Panc1 (cell line): ENCODE measurements around the gene ANAPC5. TPM values are rescaled to one million over a fixed set of nuclear protein-coding genes. Genes with fewer than 3 reads are reported as not detected.

ENCODE experiments used
- ATAC-seq: fragments of 200-7000 bp; cut with Tn5 transposase; 2 replicates; pipeline ENCODE4 v1.9.1; 2020; ENCODE audit warnings: mild to moderate bottlenecking, moderate library complexity
- BruUV-seq: library from RNA; stranded (reverse); fragments of 400-500 nt; replicated peaks from 2 replicates; lab custom pipeline; 2021; lab: Mats Ljungman, UMichigan
- CTCF ChIA-PET: fragments of 300-600 bp; sonication (Branson Sonifier 250); formaldehyde crosslinking; loops from one replicate; lab custom pipeline; 2022; ENCODE audit warnings: antibody characterized with exemption; lab: Charles Lee
- POLR2A ChIA-PET: fragments of 300-600 bp; sonication (Branson Sonifier 250); formaldehyde crosslinking; loops from one replicate; lab custom pipeline; 2022; ENCODE audit warnings: antibody characterized with exemption; lab: Charles Lee
- DNase-seq: peaks from one replicate; pipeline ENCODE4 v3.0.0-alpha.2; 2010; ENCODE audit warnings: low read depth, low spot score
- H3K27ac ChIP-seq: 2 replicates; pipeline ENCODE4 v1.5.1; 2011; ENCODE audit warnings: mild to moderate bottlenecking, low read length, inconsistent platforms
- H3K27me3 ChIP-seq: fragments of 200-500 bp; sonication (Bioruptor generic); 2 replicates; pipeline ENCODE4 v1.6.0; 2014; ENCODE audit warnings: low read length, inconsistent platforms; ENCODE audit not compliant: control insufficient read depth, insufficient read depth
- H3K36me3 ChIP-seq: fragments of 200-500 bp; sonication (Bioruptor generic); 2 replicates; pipeline ENCODE4 v1.5.1; 2014; ENCODE audit warnings: inconsistent platforms, mild to moderate bottlenecking, low read length, moderate library complexity; ENCODE audit not compliant: control insufficient read depth, insufficient read depth
- H3K4me1 ChIP-seq: 2 replicates; pipeline ENCODE4 v1.5.1; 2011; ENCODE audit warnings: inconsistent platforms, mild to moderate bottlenecking, low read length, moderate library complexity; ENCODE audit not compliant: control insufficient read depth, insufficient read depth
- H3K4me3 ChIP-seq, 2 experiments: 2 replicates each; pipeline ENCODE4 v1.5.1; 2011 to 2012; ENCODE audit warnings: low read depth in 2 of 2, low read length in 2 of 2, mild to moderate bottlenecking in 2 of 2, inconsistent platforms in 1 of 2, moderate library complexity in 1 of 2
- H3K9me3 ChIP-seq: fragments of 200-500 bp; sonication (Bioruptor generic); 2 replicates; pipeline ENCODE4 v1.5.1; 2014; ENCODE audit warnings: low read depth, mild to moderate bottlenecking, inconsistent platforms, low read length, moderate library complexity; ENCODE audit not compliant: control insufficient read depth, insufficient read depth
- CTCF ChIP-seq: fragments of 450-650 bp; IDR thresholded peaks from 2 replicates; pipeline ENCODE4 v1.5.1; 2017; ENCODE audit warnings: mild to moderate bottlenecking
- POLR2AphosphoS5 ChIP-seq: IDR thresholded peaks from 2 replicates; pipeline ENCODE4 v1.6.1; 2012; ENCODE audit warnings: mild to moderate bottlenecking, low read depth, low read length, moderate library complexity
- REST ChIP-seq, 2 experiments: IDR thresholded peaks; 2 replicates each; pipeline ENCODE4 v1.6.1; 2011 to 2012; ENCODE audit warnings: low read depth in 2 of 2, control low read depth in 1 of 2, low read length in 1 of 2, mild to moderate bottlenecking in 1 of 2, moderate library complexity in 1 of 2; ENCODE audit not compliant: insufficient read depth in 1 of 2
- SIN3A ChIP-seq: IDR thresholded peaks from 2 replicates; pipeline ENCODE4 v1.6.1; 2012; ENCODE audit warnings: low read depth, mild to moderate bottlenecking, low read length, moderate library complexity, borderline replicate concordance; ENCODE audit not compliant: insufficient read depth
- TCF7L2 ChIP-seq: IDR thresholded peaks from 2 replicates; pipeline ENCODE4 v1.6.1; 2011; ENCODE audit warnings: mild to moderate bottlenecking, low read depth, low read length, inconsistent platforms
- in situ Hi-C: cut with HindIII; loops from 2 replicates; pipeline ENCODE4 v1.10.0; 2016; ENCODE audit warnings: low sequenced_read_pairs, low pct_unique_long_range_greater_than_20kb
- intact Hi-C: fragments of 100-400 bp; cut with micrococcal nuclease; formaldehyde crosslinking; loops from one replicate; pipeline ENCODE4 v1.10.0; 2022; ENCODE audit not compliant: unreplicated experiment
- total RNA-seq: library from RNA; stranded (reverse); gene quantifications from one replicate; pipeline ENCODE4 v1.2.1, GENCODE V29; 2021; ENCODE audit not compliant: unreplicated experiment

Gene ANAPC5
- total RNA-seq, 1 experiment from 2014 or later, result 101 TPM

GRCh38 chr12:121392325-121392716, 40.1 kb upstream of the ANAPC5 start:
- TF ChIP-seq POLR2AphosphoS5 (no peak), SIN3A (no peak), CTCF (no peak), REST (IDR thresholded peaks at IDR 0.05; ENCODE audit: insufficient read depth in 1 of 2, low read depth in 2 of 2, low read length in 1 of 2) (no peak), TCF7L2 (no peak)
- no peak overlapping the region for H3K27ac ChIP-seq
- in situ Hi-C loops (no loop called here), intact Hi-C loops (no loop called here)
- BruUV-seq, result no TSS peak
- no peaks in the 10 kb centered on the region for H3K4me1 ChIP-seq
- DNase-seq (no peak), ATAC-seq (no peak)
- ChIA-PET CTCF (no interaction called here), POLR2A (interaction anchor here (0.5 to 0.6 kb wide), 2 partner anchors 27 to 1801 kb away, joined by 3 to 4 read pairs; no protein-coding TSS in a partner anchor)
- H3K9me3 ChIP-seq, result no peaks in the 10 kb centered on the region
- H3K27me3 ChIP-seq, result no peaks in the 10 kb centered on the region
- H3K36me3 ChIP-seq, result no peaks in the 10 kb centered on the region
- H3K4me3 ChIP-seq, result no peak overlapping the region

GRCh38 chr12:121391619-121392324, 39.6 kb upstream of the ANAPC5 start:
- POLR2A ChIA-PET, result interaction anchor here (0.5 to 0.6 kb wide), 3 partner anchors 27 to 1802 kb away, joined by 3 to 4 read pairs (median 3); no protein-coding TSS in a partner anchor
- BruUV-seq, result no TSS peak
- Histone ChIP-seq H3K9me3 (no peaks in the 10 kb centered on the region), H3K4me3 (no peak overlapping the region), H3K27ac (no peak overlapping the region), H3K27me3 (no peaks in the 10 kb centered on the region), H3K4me1 (no peaks in the 10 kb centered on the region), H3K36me3 (no peaks in the 10 kb centered on the region)
- CTCF ChIA-PET, result no interaction called here
- ATAC-seq, result no peak
- TF ChIP-seq CTCF (no peak), SIN3A (no peak), POLR2AphosphoS5 (no peak), TCF7L2 (no peak)
- in situ Hi-C loops (no loop called here), intact Hi-C loops (no loop called here)
- DNase-seq, result no peak
